GM18867 (cell line): ENCODE results near the gene PPP2R2C.

ENCODE experiments used
- ATAC-seq: cut with Tn5 transposase; IDR thresholded peaks from one replicate; pipeline ENCODE4 v1.9.1; 2021; ENCODE audit warnings: mild to moderate bottlenecking, moderate library complexity; ENCODE audit not compliant: unreplicated experiment

PPP2R2C gene

GRCh38 chr4:6348408-6348807 lies 124.0 kb downstream of the PPP2R2C start:
- no peak for ATAC-seq

GRCh38 chr4:6347511-6348045 lies 124.8 kb downstream of the PPP2R2C start:
- no peak for ATAC-seq

- ATAC-seq = no peak
These were observed 125.9 kb downstream of the PPP2R2C start for GRCh38 chr4:6346373-6347110.

- ATAC-seq = no peak
These were observed 126.5 kb downstream of the PPP2R2C start for GRCh38 chr4:6345866-6346265.

- ATAC-seq = no peak
These were observed 127.2 kb downstream of the PPP2R2C start for GRCh38 chr4:6345096-6345830.

GRCh38 chr4:6343939-6344408 lies 128.4 kb downstream of the PPP2R2C start:
- ATAC-seq = peak; percentile 70

- no peak for ATAC-seq
These were observed 129.7 kb downstream of the PPP2R2C start for GRCh38 chr4:6342530-6343293.

GRCh38 chr4:6341696-6342095 lies 130.7 kb downstream of the PPP2R2C start:
- ATAC-seq = no peak

GRCh38 chr4:6340446-6341015 lies 131.9 kb downstream of the PPP2R2C start:
- no peak for ATAC-seq

- ATAC-seq = no peak
These were observed 132.5 kb downstream of the PPP2R2C start for GRCh38 chr4:6339818-6340445.

- ATAC-seq = no peak
These were observed 133.2 kb downstream of the PPP2R2C start for GRCh38 chr4:6338951-6339817.

GRCh38 chr4:6338175-6338950 lies 134.1 kb downstream of the PPP2R2C start:
- ATAC-seq = no peak

GRCh38 chr4:6337331-6337935 lies 135.0 kb downstream of the PPP2R2C start:
- ATAC-seq = no peak

- ATAC-seq = no peak
These were observed 136.2 kb downstream of the PPP2R2C start for GRCh38 chr4:6336166-6336565.

- no peak for ATAC-seq
These were observed 137.3 kb downstream of the PPP2R2C start for GRCh38 chr4:6335040-6335590.

GRCh38 chr4:6334203-6334887 lies 138.1 kb downstream of the PPP2R2C start:
- ATAC-seq = no peak
